SK-N-SH treated with all-trans-retinoic acid at 6 μM for 48 hours (cell line): ENCODE measurements around the gene MT2A.

Experiments used
- ESRRG ChIP-seq: fragments of 250-450 bp; sonication (Bioruptor Pico); IDR thresholded peaks from 2 replicates; pipeline ENCODE4 v1.6.1; 2021; ENCODE audit warnings: mild to moderate bottlenecking
- PPARA ChIP-seq: fragments of 250-450 bp; sonication (Bioruptor Pico); IDR thresholded peaks from 2 replicates; pipeline ENCODE4 v1.5.0; 2020; ENCODE audit warnings: mild to moderate bottlenecking, borderline replicate concordance
- ZC3H10 ChIP-seq: fragments of 250-450 bp; sonication (Bioruptor Pico); IDR thresholded peaks from 2 replicates; pipeline ENCODE4 v1.5.1; 2021; ENCODE audit warnings: mild to moderate bottlenecking, moderate library complexity
- ZFP30 ChIP-seq: fragments of 450-650 bp; formaldehyde crosslinking; IDR thresholded peaks from 2 replicates; pipeline ENCODE4 v1.5.0; 2022; ENCODE audit warnings: mild to moderate bottlenecking, moderate library complexity
- TF ChIP-seq, protein P1 (sequence below): fragments of 250-450 bp; sonication (Bioruptor Pico); IDR thresholded peaks from 2 replicates; pipeline ENCODE4 v1.5.1; 2021; ENCODE audit warnings: mild to moderate bottlenecking, moderate library complexity
- TF ChIP-seq, protein P2 (sequence below): fragments of 250-450 bp; sonication (Bioruptor Pico); IDR thresholded peaks from 2 replicates; pipeline ENCODE4 v1.5.1; 2020; ENCODE audit warnings: low read depth, mild to moderate bottlenecking, moderate library complexity

DNA sequence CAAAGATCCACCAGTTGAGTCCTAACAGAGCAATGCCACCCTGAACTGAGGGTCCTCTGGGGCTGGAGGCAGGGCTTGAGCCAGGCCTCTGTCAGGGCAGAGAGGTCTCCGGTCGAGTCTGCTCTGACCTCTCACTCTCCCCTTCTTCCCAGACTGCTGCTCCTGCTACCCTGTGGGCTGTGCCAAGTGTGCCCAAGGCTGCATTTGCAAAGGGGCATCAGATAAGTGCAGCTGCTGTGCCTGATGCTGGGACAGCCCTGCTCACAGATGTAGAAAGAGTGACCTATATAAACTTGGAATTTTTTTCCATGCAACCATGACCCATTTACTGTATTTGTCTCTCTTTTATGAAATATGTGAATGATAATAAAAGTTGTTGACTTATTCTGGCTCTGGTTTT lies 40.9 kb downstream of the MT2A start:
- TF ChIP-seq, protein P1, sequence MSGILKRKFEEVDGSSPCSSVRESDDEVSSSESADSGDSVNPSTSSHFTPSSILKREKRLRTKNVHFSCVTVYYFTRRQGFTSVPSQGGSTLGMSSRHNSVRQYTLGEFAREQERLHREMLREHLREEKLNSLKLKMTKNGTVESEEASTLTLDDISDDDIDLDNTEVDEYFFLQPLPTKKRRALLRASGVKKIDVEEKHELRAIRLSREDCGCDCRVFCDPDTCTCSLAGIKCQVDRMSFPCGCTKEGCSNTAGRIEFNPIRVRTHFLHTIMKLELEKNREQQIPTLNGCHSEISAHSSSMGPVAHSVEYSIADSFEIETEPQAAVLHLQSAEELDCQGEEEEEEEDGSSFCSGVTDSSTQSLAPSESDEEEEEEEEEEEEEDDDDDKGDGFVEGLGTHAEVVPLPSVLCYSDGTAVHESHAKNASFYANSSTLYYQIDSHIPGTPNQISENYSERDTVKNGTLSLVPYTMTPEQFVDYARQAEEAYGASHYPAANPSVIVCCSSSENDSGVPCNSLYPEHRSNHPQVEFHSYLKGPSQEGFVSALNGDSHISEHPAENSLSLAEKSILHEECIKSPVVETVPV (CRISPR knock-in tag), result no peak
- no peak for TF ChIP-seq PPARA (CRISPR knock-in tag)
- TF ChIP-seq, protein P2, sequence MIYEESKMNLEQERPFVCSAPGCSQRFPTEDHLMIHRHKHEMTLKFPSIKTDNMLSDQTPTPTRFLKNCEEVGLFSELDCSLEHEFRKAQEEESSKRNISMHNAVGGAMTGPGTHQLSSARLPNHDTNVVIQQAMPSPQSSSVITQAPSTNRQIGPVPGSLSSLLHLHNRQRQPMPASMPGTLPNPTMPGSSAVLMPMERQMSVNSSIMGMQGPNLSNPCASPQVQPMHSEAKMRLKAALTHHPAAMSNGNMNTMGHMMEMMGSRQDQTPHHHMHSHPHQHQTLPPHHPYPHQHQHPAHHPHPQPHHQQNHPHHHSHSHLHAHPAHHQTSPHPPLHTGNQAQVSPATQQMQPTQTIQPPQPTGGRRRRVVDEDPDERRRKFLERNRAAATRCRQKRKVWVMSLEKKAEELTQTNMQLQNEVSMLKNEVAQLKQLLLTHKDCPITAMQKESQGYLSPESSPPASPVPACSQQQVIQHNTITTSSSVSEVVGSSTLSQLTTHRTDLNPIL (CRISPR knock-in tag), result no peak
- no peak for TF ChIP-seq ZC3H10 (CRISPR knock-in tag)
- no peak for TF ChIP-seq ZFP30 (CRISPR knock-in tag)
- TF ChIP-seq ESRRG (CRISPR knock-in tag), result no peak
